Thyroid gland (tissue), 4 donors: Measurements from ENCODE around the gene CXCL16. TPM values are rescaled to one million over a fixed set of nuclear protein-coding genes. Genes with fewer than 3 reads are reported as not detected.
A peak's percentile ranks its signal among the peaks of the same experiment; 100 is the strongest.
"Not testable (repeated sequence)": the region's sequence is repeated elsewhere in the genome, so short reads cannot be mapped to it uniquely, and the experiment has no call there.

Source experiments
- DNase-seq, 2 donors: peaks; one replicate each; pipeline ENCODE4 v3.0.0-alpha.2; 2019
- H3K27ac ChIP-seq, 3 donors: fragments of 200-600 bp; sonication (generic); 1 replicate in 2 of 3; 2 replicates in 1 of 3; pipeline ENCODE4 v1.5.1; 2016 to 2019; ENCODE audit warnings: mild to moderate bottlenecking in 1 of 3, moderate library complexity in 1 of 3
- H3K27me3 ChIP-seq: fragments of 200-600 bp; sonication (generic); one replicate; pipeline ENCODE4 v1.5.1; 2019
- H3K36me3 ChIP-seq, 2 donors: fragments of 200-600 bp; sonication (generic); one replicate each; pipeline ENCODE4 v1.5.1; 2016 to 2019
- H3K4me1 ChIP-seq, 2 donors: fragments of 200-600 bp; sonication (generic); one replicate each; pipeline ENCODE4 v1.5.1; 2017 to 2019
- H3K4me3 ChIP-seq, 3 donors: fragments of 200-600 bp; sonication (generic); replicated peaks in 1 of 3; 1 replicate in 2 of 3; 2 replicates in 1 of 3; pipeline ENCODE4 v1.5.1; 2016; ENCODE audit warnings: mild to moderate bottlenecking in 1 of 3
- H3K9me3 ChIP-seq: fragments of 200-600 bp; sonication (generic); one replicate; pipeline ENCODE4 v1.5.1; 2017
- CTCF ChIP-seq, 6 experiments: fragments of 200-600 bp in 3 of 6; fragments of 450-650 bp in 3 of 6; sonication (generic) in 3 of 6; IDR thresholded peaks; one replicate each; pipeline ENCODE4 v1.5.1; 2016 to 2019; ENCODE audit warnings: antibody characterized with exemption in 6 of 6, mild to moderate bottlenecking in 2 of 6, inconsistent platforms in 1 of 6, moderate library complexity in 1 of 6
- POLR2A ChIP-seq, 2 donors: fragments of 450-650 bp; IDR thresholded peaks; one replicate each; pipeline ENCODE4 v1.6.1; 2017; ENCODE audit warnings: antibody characterized with exemption in 2 of 2, mild to moderate bottlenecking in 2 of 2, moderate library complexity in 1 of 2
- WGBS, 2 donors: methylation state at CpG; one replicate each; pipeline ENCODE4 v1.1.5; 2017; 5-methylcytosine and 5-hydroxymethylcytosine counted together
- intact Hi-C: fragments of 100-400 bp; cut with DNase I; formaldehyde crosslinking; loops from one replicate; pipeline ENCODE4 v1.15.1; 2023
- total RNA-seq, 4 donors: library from RNA; depleted of rRNA; stranded (reverse); fragments of >200 nt; gene quantifications; one replicate each; pipeline ENCODE4 v1.2.3, GENCODE V29; 2016

The CXCL16 gene
- total RNA-seq, 4 donors from 2014 or later, result 6.6 to 13.7 (median 12.8) TPM

- intact Hi-C loops, result no loop called here
- Histone ChIP-seq H3K36me3 (no peaks in the 10 kb centered on the region), H3K9me3 (no peaks in the 10 kb centered on the region), H3K4me1 (peaks cover 8 to 9% of the 10 kb centered on the region in 2 donors), H3K4me3 (no peak overlapping the region), H3K27ac (no peak overlapping the region), H3K27me3 (no peaks in the 10 kb centered on the region)
- TF ChIP-seq POLR2A (IDR thresholded peaks at IDR 0.05) (peak in 1 of 2 donors; percentile 25), CTCF (IDR thresholded peaks at IDR 0.05) (no peak)
- DNase-seq, result peak in 1 of 2 donors; percentile 13
- 71 to 75% methylated on average over 8 of the region's 8 CpGs for WGBS, 2 donors
Observed at GRCh38 chr17:4708436-4708835, 31.3 kb downstream of the CXCL16 start.

GRCh38 chr17:4706121-4706520 is 33.6 kb downstream of the CXCL16 start:
- H3K36me3 ChIP-seq, result no peaks in the 10 kb centered on the region
- H3K4me1 ChIP-seq, result peaks cover 13 to 15% of the 10 kb centered on the region in 2 donors
- no peak overlapping the region for H3K4me3 ChIP-seq
- H3K27ac ChIP-seq, result no peak overlapping the region
- intact Hi-C loops, result no loop called here
- no peak for DNase-seq
- 78 to 82% methylated on average over 7 of the region's 7 CpGs for WGBS, 2 donors
- no peaks in the 10 kb centered on the region for H3K27me3 ChIP-seq
- TF ChIP-seq POLR2A (IDR thresholded peaks at IDR 0.05) (no peak), CTCF (IDR thresholded peaks at IDR 0.05) (no peak)
- no peaks in the 10 kb centered on the region for H3K9me3 ChIP-seq

GRCh38 chr17:4704991-4705390 is 34.7 kb downstream of the CXCL16 start:
- 93 to 97% methylated on average over 12 to 15 of the region's 15 CpGs for WGBS, 2 donors
- intact Hi-C loops, result no loop called here

GRCh38 chr17:4704574-4704907 is 35.2 kb downstream of the CXCL16 start:
- intact Hi-C loops, result not testable (repeated sequence)

More at GRCh38 chr17:4704991-4705390, 34.7 kb downstream of the CXCL16 start:
- Histone ChIP-seq H3K4me1 (peaks cover 10% of the 10 kb centered on the region in 2 donors), H3K9me3 (no peaks in the 10 kb centered on the region), H3K4me3 (no peak overlapping the region), H3K27ac (no peak overlapping the region), H3K36me3 (no peaks in the 10 kb centered on the region), H3K27me3 (no peaks in the 10 kb centered on the region)
- TF ChIP-seq CTCF (IDR thresholded peaks at IDR 0.05) (no peak), POLR2A (IDR thresholded peaks at IDR 0.05) (no peak)
- no peak for DNase-seq

GRCh38 chr17:4703330-4703691 is 36.4 kb downstream of the CXCL16 start:
- peak overlapping the region; percentile 17 to 97 (median 95) for H3K4me3 ChIP-seq
- peak overlapping the region in 2 of 3 donors; percentile 81 for H3K27ac ChIP-seq
- H3K36me3 ChIP-seq, result no peaks in the 10 kb centered on the region
- H3K4me1 ChIP-seq, result peaks cover 7 to 10% of the 10 kb centered on the region in 2 donors
- intact Hi-C loops, result no loop called here
- H3K9me3 ChIP-seq, result no peaks in the 10 kb centered on the region
- TF ChIP-seq POLR2A (IDR thresholded peaks at IDR 0.05), result no peak
- no peak for TF ChIP-seq CTCF (IDR thresholded peaks at IDR 0.05)
- DNase-seq, result no peak
- 5% methylated on average over 15 of the region's 15 CpGs for WGBS, 2 donors
- no peaks in the 10 kb centered on the region for H3K27me3 ChIP-seq

More at GRCh38 chr17:4704574-4704907, 35.2 kb downstream of the CXCL16 start:
- peaks cover 8 to 10% of the 10 kb centered on the region in 2 donors for H3K4me1 ChIP-seq
- not testable (repeated sequence) for H3K27me3 ChIP-seq, H3K9me3 ChIP-seq, DNase-seq, H3K36me3 ChIP-seq
- H3K27ac ChIP-seq, result peak overlapping the region in 2 of 3 donors; percentile 81
- WGBS, 2 donors, result 53 to 59% methylated on average over 14 of the region's 14 CpGs
- H3K4me3 ChIP-seq, result peak overlapping the region in 1 of 3 donors; percentile 95

GRCh38 chr17:4701116-4701515 is 38.6 kb downstream of the CXCL16 start:
- peaks cover 7 to 10% of the 10 kb centered on the region in 2 donors for H3K4me1 ChIP-seq
- TF ChIP-seq CTCF (IDR thresholded peaks at IDR 0.05) (no peak), POLR2A (IDR thresholded peaks at IDR 0.05) (no peak)
- no peaks in the 10 kb centered on the region for H3K36me3 ChIP-seq
- H3K4me3 ChIP-seq, result no peak overlapping the region
- no peak overlapping the region for H3K27ac ChIP-seq
- no peaks in the 10 kb centered on the region for H3K27me3 ChIP-seq
- intact Hi-C loops, result no loop called here
- no peaks in the 10 kb centered on the region for H3K9me3 ChIP-seq
- WGBS, 2 donors, result 87 to 92% methylated on average over 1 of the region's 1 CpG
- DNase-seq, result no peak

GRCh38 chr17:4699401-4700056 is 40.2 kb downstream of the CXCL16 start:
- H3K4me3 ChIP-seq, H3K27ac ChIP-seq, H3K9me3 ChIP-seq, DNase-seq, intact Hi-C loops, H3K36me3 ChIP-seq, H3K27me3 ChIP-seq: not testable (repeated sequence)
- WGBS, 2 donors, result 89 to 90% methylated on average over 13 of the region's 13 CpGs
- peaks cover 7 to 10% of the 10 kb centered on the region in 2 donors for H3K4me1 ChIP-seq
